NCI-H1694 treated with DMSO at 0.1 percent for 48 hours (cell line): ENCODE data around the gene CACNA1C.

Experiments used
- DNase-seq: peaks from one replicate; lab custom pipeline; 2025; lab: John Stamatoyannopoulos, UW

The CACNA1C gene

DNA sequence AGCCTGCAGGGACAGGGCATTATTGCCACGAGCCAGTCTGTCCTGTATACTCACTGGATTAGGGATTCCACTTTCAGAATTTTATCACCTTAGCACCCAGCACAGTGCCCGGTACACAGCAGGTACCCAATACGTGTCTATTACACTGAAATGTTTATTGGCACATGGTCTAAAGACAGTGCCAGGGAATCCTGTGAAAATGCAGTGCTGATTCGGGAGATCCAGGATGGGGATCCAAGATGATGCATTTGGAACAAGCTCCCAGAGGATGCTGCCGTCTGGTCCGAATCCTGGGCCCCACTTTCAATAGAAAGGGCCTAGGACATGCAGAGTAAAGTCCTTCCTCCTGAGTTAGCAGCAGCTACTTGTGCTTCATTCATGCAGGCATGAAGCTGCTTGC is 230.7 kb downstream of the CACNA1C start:
- no peak for DNase-seq

GRCh38 chr12:2283916-2284315 is 231.1 kb downstream of the CACNA1C start:
- no peak for DNase-seq

GRCh38 chr12:2284321-2284813 is 231.6 kb downstream of the CACNA1C start:
- DNase-seq, result no peak

DNA sequence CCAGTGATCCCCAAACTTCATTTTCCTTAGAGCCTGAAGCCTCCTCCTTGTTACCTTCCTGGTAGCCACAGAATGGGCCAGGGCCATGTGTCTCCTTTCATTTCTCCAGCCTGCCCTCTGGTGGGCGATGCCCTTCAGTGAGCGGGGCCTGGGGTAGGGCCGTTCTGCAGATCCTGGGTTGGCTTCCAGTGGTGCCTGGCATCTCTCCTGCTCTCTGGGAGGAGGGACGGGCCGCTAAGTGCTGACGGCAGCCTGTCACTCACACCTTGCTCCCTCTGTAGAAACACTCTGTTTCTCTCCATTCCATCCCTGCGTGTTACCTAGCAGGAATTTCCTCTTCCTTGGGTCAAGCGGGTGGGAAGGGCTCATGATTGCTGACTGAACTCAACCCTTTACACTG is 232.1 kb downstream of the CACNA1C start:
- DNase-seq, result peak; percentile 80

DNA sequence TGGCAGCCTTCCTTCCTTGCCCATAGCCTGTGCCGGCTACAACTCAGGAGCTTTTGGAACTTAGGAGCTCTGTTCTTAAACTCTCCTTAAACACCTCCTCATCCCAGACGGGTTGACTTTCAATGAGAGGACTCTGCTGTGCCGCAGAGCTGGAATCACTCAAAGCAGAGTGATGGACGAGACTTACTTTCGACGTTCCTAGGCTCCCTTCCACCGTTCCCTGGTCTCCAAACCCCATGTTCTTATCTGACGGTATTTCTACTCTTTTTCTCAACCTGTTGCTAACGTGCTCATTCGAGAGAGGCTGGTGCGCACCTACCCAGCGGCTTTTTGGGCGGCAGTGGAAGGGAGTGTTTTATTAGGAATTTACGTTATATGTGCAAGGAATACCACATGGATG is 232.7 kb downstream of the CACNA1C start:
- no peak for DNase-seq

GRCh38 chr12:2286047-2286446 is 233.3 kb downstream of the CACNA1C start:
- DNase-seq, result no peak

- no peak for DNase-seq
These were observed 233.8 kb downstream of the CACNA1C start for GRCh38 chr12:2286461-2287131.

- DNase-seq, result no peak
These were observed 234.4 kb downstream of the CACNA1C start for GRCh38 chr12:2287151-2287550.

GRCh38 chr12:2287589-2287988 is 234.8 kb downstream of the CACNA1C start:
- DNase-seq, result no peak

DNA sequence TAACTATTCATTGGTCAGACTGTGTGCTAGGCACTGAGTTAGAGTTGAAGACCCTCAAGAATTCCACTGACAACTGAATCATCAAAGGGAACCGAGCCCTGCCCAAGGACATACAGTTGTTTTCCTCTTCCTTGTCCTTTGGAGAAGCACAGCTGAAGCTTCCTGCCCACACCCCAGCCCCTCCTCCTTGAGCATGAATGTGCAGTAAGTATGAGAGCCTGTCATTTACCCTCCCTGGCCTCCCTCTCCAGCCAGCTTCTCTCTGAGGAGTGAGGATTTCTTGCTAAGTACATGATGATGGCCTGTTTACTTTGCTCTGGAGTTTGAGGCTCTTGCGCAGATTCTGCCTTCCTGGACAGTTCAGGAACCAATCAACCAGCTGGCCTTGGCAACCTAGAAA is 235.2 kb downstream of the CACNA1C start:
- DNase-seq, result no peak

- no peak for DNase-seq
These were observed 235.7 kb downstream of the CACNA1C start for GRCh38 chr12:2288471-2288870.

GRCh38 chr12:2288875-2289274 is 236.1 kb downstream of the CACNA1C start:
- peak; percentile 62 for DNase-seq

DNA sequence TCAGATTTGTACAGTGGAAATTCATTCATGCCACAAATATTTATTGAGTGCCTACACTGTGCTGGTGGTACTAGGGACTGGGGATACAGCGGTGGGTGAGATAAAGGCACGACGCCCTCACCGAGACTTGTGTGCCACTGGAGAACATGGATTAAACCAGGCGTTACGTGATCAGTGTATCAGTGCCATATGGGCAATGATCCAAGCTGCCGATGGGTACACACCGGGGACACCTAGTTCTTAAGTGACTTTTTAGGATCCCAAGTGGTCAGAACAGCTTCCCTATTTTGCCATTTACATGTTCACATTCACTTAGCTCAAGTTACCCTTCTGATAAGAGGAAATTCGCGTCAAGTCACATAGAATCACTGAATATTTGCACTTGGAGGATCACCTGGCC is 236.7 kb downstream of the CACNA1C start:
- no peak for DNase-seq

DNA sequence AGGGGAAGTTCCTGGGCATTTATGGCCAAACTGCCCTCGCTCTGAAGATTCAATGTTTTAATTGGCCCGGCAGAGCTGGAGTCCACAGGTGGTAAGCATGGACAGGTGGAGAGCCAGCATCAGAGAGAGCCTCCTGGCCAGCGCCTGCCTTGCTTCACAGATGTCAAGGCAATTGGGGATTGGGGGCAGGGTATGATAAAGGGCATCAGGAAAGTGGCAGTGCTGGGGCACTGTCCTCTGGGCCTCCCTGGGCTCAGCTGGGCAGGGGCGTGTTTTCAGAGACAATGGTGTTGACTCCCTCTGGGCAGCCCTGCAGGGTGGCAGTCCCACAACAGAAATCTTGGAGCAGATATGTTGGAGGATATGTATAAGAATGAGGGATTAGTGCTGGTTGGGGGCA is 237.3 kb downstream of the CACNA1C start:
- no peak for DNase-seq

DNA sequence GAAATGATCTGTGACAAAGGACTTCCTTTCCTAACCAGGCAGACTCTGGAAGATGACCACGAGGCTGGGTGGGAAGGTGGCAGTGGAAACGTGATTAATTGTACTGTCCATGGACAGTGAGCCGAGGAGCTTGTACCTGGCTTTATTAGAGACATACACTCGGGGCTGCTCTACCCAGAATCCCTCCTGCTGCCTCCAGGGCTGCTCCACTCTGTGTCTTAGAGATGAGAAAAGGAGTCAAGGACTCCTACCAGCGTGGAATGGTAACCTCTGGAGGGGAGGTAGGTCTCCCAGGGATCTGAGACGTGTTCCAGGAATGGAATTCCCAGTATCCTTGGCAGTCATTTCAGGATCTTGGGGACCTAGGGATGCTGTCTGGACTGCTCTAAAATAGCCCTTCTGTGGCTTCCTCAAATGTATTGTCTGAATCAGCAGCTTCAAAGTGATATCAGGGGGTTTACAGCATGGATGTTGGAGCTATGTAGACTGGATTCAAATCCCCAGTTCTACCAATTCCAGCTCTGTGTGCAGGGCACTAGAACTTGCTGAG is 237.8 kb downstream of the CACNA1C start:
- DNase-seq, result no peak

DNA sequence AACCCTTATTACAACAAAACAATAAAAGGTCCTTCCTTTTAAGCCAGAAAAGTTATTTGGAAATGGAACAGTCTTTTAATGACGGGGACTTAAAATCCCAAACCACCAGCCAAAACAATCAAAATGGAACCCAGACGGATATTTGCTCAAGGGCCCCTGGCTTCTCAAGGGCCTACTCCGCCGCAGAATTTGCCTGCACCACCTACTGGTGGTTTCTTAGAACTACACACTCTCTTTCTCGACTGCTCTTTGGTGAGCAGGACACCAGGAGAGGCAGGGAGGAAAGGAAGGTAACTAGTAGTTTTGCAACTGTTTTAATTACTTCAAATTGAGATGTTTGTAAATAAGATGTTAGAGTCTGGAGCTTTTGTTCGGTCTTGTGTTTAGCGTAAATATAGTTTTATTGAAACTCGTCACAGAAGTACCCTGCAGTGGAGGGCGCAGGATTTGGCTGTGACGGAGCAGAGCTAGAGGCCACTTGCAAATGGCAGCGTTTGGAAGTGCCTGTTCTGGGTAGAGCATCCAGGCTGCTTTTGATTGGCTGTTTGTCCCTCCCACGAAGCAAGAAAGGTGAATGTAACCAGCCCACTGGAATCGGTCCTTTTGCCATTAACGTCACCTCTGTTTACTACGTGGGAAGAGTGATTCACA is 238.5 kb downstream of the CACNA1C start:
- peak; percentile 30 for DNase-seq

DNA sequence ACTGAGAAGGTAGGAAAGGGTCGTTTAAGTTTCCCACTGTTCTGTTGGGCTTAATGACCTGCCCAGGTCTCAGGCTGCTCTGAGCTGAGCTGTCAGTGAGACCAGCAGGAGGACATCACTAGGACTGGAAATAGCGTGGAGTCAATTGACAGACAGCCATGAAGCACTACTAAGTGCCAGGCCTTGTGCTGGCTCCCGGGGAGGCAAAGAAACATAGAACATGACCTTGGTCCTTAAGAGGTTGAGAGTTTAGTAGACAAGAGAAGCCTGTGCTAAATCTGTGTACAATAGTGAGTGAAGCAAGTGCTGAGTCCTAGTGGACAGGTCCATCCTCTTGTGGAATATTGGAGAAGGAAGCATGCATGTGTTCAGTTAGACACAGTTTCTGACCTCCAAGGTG is 239.2 kb downstream of the CACNA1C start:
- DNase-seq, result no peak

- DNase-seq, result no peak
These were observed 239.8 kb downstream of the CACNA1C start for GRCh38 chr12:2292560-2292959.

GRCh38 chr12:2294651-2295475 is 242.1 kb downstream of the CACNA1C start:
- no peak for DNase-seq

- DNase-seq, result no peak
These were observed 243.2 kb downstream of the CACNA1C start for GRCh38 chr12:2295941-2296461.

DNA sequence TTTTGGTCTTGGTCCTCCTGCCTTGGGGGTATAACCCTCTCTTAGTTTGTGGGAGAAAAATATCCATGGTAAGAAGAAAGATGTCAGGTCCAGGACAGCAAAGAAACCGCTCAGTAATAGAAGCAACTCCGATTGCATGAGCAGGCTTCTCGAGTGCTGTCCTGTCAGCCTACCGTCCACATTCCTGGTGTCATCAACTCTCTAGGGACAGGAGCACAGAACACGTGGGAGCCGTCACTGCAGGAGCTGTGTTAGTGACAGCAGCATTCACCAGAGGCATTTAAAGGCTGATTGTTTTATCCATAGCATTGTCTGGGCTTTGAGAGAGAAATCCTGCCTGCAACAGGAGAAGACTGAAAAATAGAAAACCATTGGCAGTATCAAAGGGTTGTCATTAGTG is 244.2 kb downstream of the CACNA1C start:
- no peak for DNase-seq

- DNase-seq, result no peak
These were observed 244.9 kb downstream of the CACNA1C start for GRCh38 chr12:2297658-2298057.
